Cortex of kidney (tissue), 1 donor: ENCODE results near the gene MOB3C.

ENCODE experiments used
- DNase-seq: peaks from one replicate; lab custom pipeline; 2025; lab: John Stamatoyannopoulos, UW

Gene MOB3C

GRCh38 chr1:46575300-46575699, 41.3 kb downstream of the MOB3C start:
- no peak for DNase-seq

GRCh38 chr1:46571691-46572225, 44.9 kb downstream of the MOB3C start:
- no peak for DNase-seq

GRCh38 chr1:46569884-46570725, 46.5 kb downstream of the MOB3C start:
- no peak for DNase-seq

- DNase-seq: no peak
Observed at GRCh38 chr1:46569116-46569515, 47.5 kb downstream of the MOB3C start.

- no peak for DNase-seq
Observed at GRCh38 chr1:46568461-46568891, 48.1 kb downstream of the MOB3C start.

GRCh38 chr1:46563341-46563740, 53.3 kb downstream of the MOB3C start:
- no peak for DNase-seq

- DNase-seq: no peak
Observed at GRCh38 chr1:46562498-46562897, 54.1 kb downstream of the MOB3C start.

GRCh38 chr1:46558966-46559365, 57.6 kb downstream of the MOB3C start:
- no peak for DNase-seq

- no peak for DNase-seq
Observed at GRCh38 chr1:46558141-46558963, 58.3 kb downstream of the MOB3C start.
